ENCODE results near the gene NTRK2. TPM values are rescaled to one million over a fixed set of nuclear protein-coding genes. Genes with fewer than 3 reads are reported as not detected.

The NTRK2 gene
- total and polyA plus RNA-seq, 4 donors = 0.26 to 1.4 (median 0.56) TPM

- H3K4me3 ChIP-seq (ENCODE audit: low read depth in 1 of 3, low read length in 3 of 3) = no peak overlapping the region
- H3K27ac ChIP-seq (ENCODE audit: low read depth in 1 of 2, low read length in 2 of 2) = no peak overlapping the region
- H3K36me3 ChIP-seq (ENCODE audit: control insufficient read depth in 4 of 4, insufficient read depth in 3 of 4, low read depth in 1 of 4, low read length in 3 of 4) = no peaks in the 10 kb centered on the region
- no peaks in the 10 kb centered on the region for H3K4me1 ChIP-seq (ENCODE audit: control insufficient read depth in 4 of 4, insufficient read depth in 4 of 4, low read length in 3 of 4)
- H3K9me3 ChIP-seq (ENCODE audit: control insufficient read depth in 4 of 4, low read length in 3 of 4) = no peaks in the 10 kb centered on the region
- DNase-seq (ENCODE audit: low spot score) = no peak
- no peak overlapping the region for H3K9ac ChIP-seq (ENCODE audit: low read depth in 1 of 2, low read length in 2 of 2)
- H3K27me3 ChIP-seq (ENCODE audit: control insufficient read depth in 4 of 4, insufficient read depth in 4 of 4, low read length in 3 of 4) = no peaks in the 10 kb centered on the region
- TF ChIP-seq HNF4A (conservative IDR thresholded peaks at IDR 0.05) (no peak), ATF3 (IDR thresholded peaks at IDR 0.05) (no peak), NR2F2 (IDR thresholded peaks at IDR 0.05) (no peak), JUND (IDR thresholded peaks at IDR 0.05) (no peak), FOXA2 (IDR thresholded peaks at IDR 0.05) (no peak), RAD21 (IDR thresholded peaks at IDR 0.05) (no peak), SP1 (IDR thresholded peaks at IDR 0.05) (no peak), YY1 (IDR thresholded peaks at IDR 0.05) (no peak), CTCF (IDR thresholded peaks at IDR 0.05; ENCODE audit: low read depth, low read length, missing input control) (no peak), ZBTB33 (IDR thresholded peaks at IDR 0.05) (no peak), HNF4G (IDR thresholded peaks at IDR 0.05) (no peak), TAF1 (conservative IDR thresholded peaks at IDR 0.05) (no peak), FOXA1 (IDR thresholded peaks at IDR 0.05) (no peak), REST (IDR thresholded peaks at IDR 0.05) (no peak), GABPA (IDR thresholded peaks at IDR 0.05 in 1 of 2, conservative IDR thresholded peaks at IDR 0.05 in 1 of 2) (no peak)
Observed at GRCh38 chr9:84935528-84936117, 266.1 kb downstream of the NTRK2 start.

GRCh38 chr9:84937180-84937579 is 267.7 kb downstream of the NTRK2 start:
- H3K36me3 ChIP-seq (ENCODE audit: control insufficient read depth in 4 of 4, insufficient read depth in 3 of 4, low read depth in 1 of 4, low read length in 3 of 4) = no peaks in the 10 kb centered on the region
- WGBS = 44% methylated on average over 2 of the region's 2 CpGs
- no peak overlapping the region for H3K9ac ChIP-seq (ENCODE audit: low read depth in 1 of 2, low read length in 2 of 2)
- no peaks in the 10 kb centered on the region for H3K27me3 ChIP-seq (ENCODE audit: control insufficient read depth in 4 of 4, insufficient read depth in 4 of 4, low read length in 3 of 4)
- H3K4me3 ChIP-seq (ENCODE audit: low read depth in 1 of 3, low read length in 3 of 3) = no peak overlapping the region
- no peaks in the 10 kb centered on the region for H3K4me1 ChIP-seq (ENCODE audit: control insufficient read depth in 4 of 4, insufficient read depth in 4 of 4, low read length in 3 of 4)
- no peak overlapping the region for H3K27ac ChIP-seq (ENCODE audit: low read depth in 1 of 2, low read length in 2 of 2)
- no peak for TF ChIP-seq FOXA1 (IDR thresholded peaks at IDR 0.05)
- no peak for TF ChIP-seq MAX (IDR thresholded peaks at IDR 0.05)
- no peak for TF ChIP-seq HNF4A (conservative IDR thresholded peaks at IDR 0.05)
- TF ChIP-seq TAF1 (conservative IDR thresholded peaks at IDR 0.05) = no peak
- TF ChIP-seq ATF3 (IDR thresholded peaks at IDR 0.05) = no peak
- TF ChIP-seq NR2F2 (IDR thresholded peaks at IDR 0.05) = no peak
- TF ChIP-seq ZBTB33 (IDR thresholded peaks at IDR 0.05) = no peak
- no peak for TF ChIP-seq CTCF (IDR thresholded peaks at IDR 0.05; ENCODE audit: low read depth, low read length, missing input control)
- no peak for TF ChIP-seq SP1 (IDR thresholded peaks at IDR 0.05)
- DNase-seq (ENCODE audit: low spot score) = no peak
- no peaks in the 10 kb centered on the region for H3K9me3 ChIP-seq (ENCODE audit: control insufficient read depth in 4 of 4, low read length in 3 of 4)
